Uterus (tissue), 4 donors: ENCODE measurements around the gene ADAMTS20. TPM values are rescaled to one million over a fixed set of nuclear protein-coding genes. Genes with fewer than 3 reads are reported as not detected.
"Not testable (repeated sequence)": the region's sequence is repeated elsewhere in the genome, so short reads cannot be mapped to it uniquely, and the experiment has no call there.

ENCODE experiments used
- DNase-seq, 2 donors: peaks; one replicate each; pipeline ENCODE4 v3.0.0-alpha.2; 2019 to 2020
- H3K27ac ChIP-seq, 2 donors: fragments of 200-600 bp; sonication (generic); 1 replicate in 1 of 2; 2 replicates in 1 of 2; pipeline ENCODE4 v1.5.1; 2016 to 2018
- H3K27me3 ChIP-seq, 2 donors: fragments of 200-600 bp; sonication (generic); one replicate each; pipeline ENCODE4 v1.5.1; 2018 to 2019; ENCODE audit warnings: control low read depth in 1 of 2
- H3K36me3 ChIP-seq, 2 donors: fragments of 200-600 bp; sonication (generic); one replicate each; pipeline ENCODE4 v1.5.1; 2019; ENCODE audit warnings: control low read depth in 1 of 2
- H3K4me1 ChIP-seq, 2 donors: fragments of 200-600 bp; sonication (generic); one replicate each; pipeline ENCODE4 v1.5.1; 2018 to 2019; ENCODE audit warnings: control low read depth in 1 of 2
- H3K4me3 ChIP-seq, 2 donors: fragments of 200-600 bp; sonication (generic); 1 replicate in 1 of 2; 2 replicates in 1 of 2; pipeline ENCODE4 v1.5.1; 2018 to 2019; ENCODE audit warnings: mild to moderate bottlenecking in 1 of 2
- H3K9me3 ChIP-seq, 2 donors: fragments of 200-600 bp; sonication (generic); one replicate each; pipeline ENCODE4 v1.5.1; 2019; ENCODE audit warnings: control low read depth in 1 of 2
- CTCF ChIP-seq, 4 experiments: fragments of 200-600 bp in 2 of 4; fragments of 450-650 bp in 2 of 4; sonication (generic) in 2 of 4; IDR thresholded peaks; one replicate each; pipeline ENCODE4 v1.5.1; 2016 to 2019; ENCODE audit warnings: antibody characterized with exemption in 4 of 4, mild to moderate bottlenecking in 2 of 4, moderate library complexity in 1 of 4
- POLR2A ChIP-seq, 2 donors: fragments of 450-650 bp; IDR thresholded peaks; one replicate each; pipeline ENCODE4 v1.6.1; 2016; ENCODE audit warnings: antibody characterized with exemption in 2 of 2, mild to moderate bottlenecking in 1 of 2, moderate library complexity in 1 of 2
- intact Hi-C: fragments of 100-400 bp; cut with DNase I; formaldehyde crosslinking; loops from one replicate; pipeline ENCODE4 v1.15.1; 2023; ENCODE audit warnings: low total_unique reads
- total RNA-seq, 4 donors: library from RNA; depleted of rRNA in 3 of 4; stranded (reverse); fragments of >200 nt in 3 of 4; gene quantifications; one replicate each; pipeline versions ENCODE4 v1.1.0 to v1.2.4, GENCODE V29; 2014 to 2023
- donor health status: DM: yes; HTN: yes; CAD: no.

ADAMTS20 gene
- total RNA-seq, 4 donors from 2014 or later: 1.2 TPM; not detected in 3

- H3K27ac ChIP-seq: no peak overlapping the region
- H3K27me3 ChIP-seq: no peaks in the 10 kb centered on the region
- no peak for DNase-seq
- TF ChIP-seq CTCF (IDR thresholded peaks at IDR 0.05): no peak
- no peak for TF ChIP-seq POLR2A (IDR thresholded peaks at IDR 0.05)
- no peaks in the 10 kb centered on the region for H3K36me3 ChIP-seq
- no peak overlapping the region for H3K4me3 ChIP-seq
- intact Hi-C loops: no loop called here
- no peaks in the 10 kb centered on the region for H3K9me3 ChIP-seq
- no peaks in the 10 kb centered on the region for H3K4me1 ChIP-seq
Observed at GRCh38 chr12:43370263-43370662, 181.7 kb downstream of the ADAMTS20 start.

- DNase-seq: no peak
- intact Hi-C loops: no loop called here
- TF ChIP-seq CTCF (IDR thresholded peaks at IDR 0.05) (no peak), POLR2A (IDR thresholded peaks at IDR 0.05) (no peak)
- Histone ChIP-seq H3K36me3 (no peaks in the 10 kb centered on the region), H3K27me3 (no peaks in the 10 kb centered on the region), H3K9me3 (no peaks in the 10 kb centered on the region), H3K27ac (no peak overlapping the region), H3K4me3 (no peak overlapping the region), H3K4me1 (no peaks in the 10 kb centered on the region)
Observed at GRCh38 chr12:43362910-43363694, 188.9 kb downstream of the ADAMTS20 start.

- no peaks in the 10 kb centered on the region for H3K4me1 ChIP-seq
- TF ChIP-seq POLR2A (IDR thresholded peaks at IDR 0.05): no peak
- no peak for TF ChIP-seq CTCF (IDR thresholded peaks at IDR 0.05)
- no peak overlapping the region for H3K4me3 ChIP-seq
- no peak overlapping the region for H3K27ac ChIP-seq
- no peaks in the 10 kb centered on the region for H3K36me3 ChIP-seq
- H3K9me3 ChIP-seq: no peaks in the 10 kb centered on the region
- intact Hi-C loops: no loop called here
- no peaks in the 10 kb centered on the region for H3K27me3 ChIP-seq
- DNase-seq: no peak
Observed at GRCh38 chr12:43361031-43361710, 190.8 kb downstream of the ADAMTS20 start.

- H3K9me3 ChIP-seq, intact Hi-C loops, DNase-seq, H3K4me1 ChIP-seq, H3K27me3 ChIP-seq, H3K27ac ChIP-seq, H3K36me3 ChIP-seq, H3K4me3 ChIP-seq: not testable (repeated sequence)
Observed at GRCh38 chr12:43360001-43360400, 192.0 kb downstream of the ADAMTS20 start.

- no peak for DNase-seq
- Histone ChIP-seq H3K27ac (no peak overlapping the region), H3K27me3 (no peaks in the 10 kb centered on the region), H3K4me3 (no peak overlapping the region), H3K36me3 (no peaks in the 10 kb centered on the region), H3K4me1 (no peaks in the 10 kb centered on the region), H3K9me3 (no peaks in the 10 kb centered on the region)
- intact Hi-C loops: no loop called here
- TF ChIP-seq POLR2A (IDR thresholded peaks at IDR 0.05) (no peak), CTCF (IDR thresholded peaks at IDR 0.05) (no peak)
Observed at GRCh38 chr12:43357141-43357540, 194.9 kb downstream of the ADAMTS20 start.
